IPS-18c (cell line): Measurements from ENCODE around the gene PDE6A.

ENCODE experiments used
- H3K4me3 ChIP-seq: 2 replicates; pipeline ENCODE4 v1.7.0; 2013; ENCODE audit warnings: low read depth, mild to moderate bottlenecking, low read length, moderate library complexity; ENCODE audit not compliant: insufficient read depth
- H3K9me3 ChIP-seq: one replicate; pipeline ENCODE4 v1.6.1; 2013; ENCODE audit warnings: mild to moderate bottlenecking, low read length, moderate library complexity; ENCODE audit not compliant: control insufficient read depth, insufficient read depth

The PDE6A gene

DNA sequence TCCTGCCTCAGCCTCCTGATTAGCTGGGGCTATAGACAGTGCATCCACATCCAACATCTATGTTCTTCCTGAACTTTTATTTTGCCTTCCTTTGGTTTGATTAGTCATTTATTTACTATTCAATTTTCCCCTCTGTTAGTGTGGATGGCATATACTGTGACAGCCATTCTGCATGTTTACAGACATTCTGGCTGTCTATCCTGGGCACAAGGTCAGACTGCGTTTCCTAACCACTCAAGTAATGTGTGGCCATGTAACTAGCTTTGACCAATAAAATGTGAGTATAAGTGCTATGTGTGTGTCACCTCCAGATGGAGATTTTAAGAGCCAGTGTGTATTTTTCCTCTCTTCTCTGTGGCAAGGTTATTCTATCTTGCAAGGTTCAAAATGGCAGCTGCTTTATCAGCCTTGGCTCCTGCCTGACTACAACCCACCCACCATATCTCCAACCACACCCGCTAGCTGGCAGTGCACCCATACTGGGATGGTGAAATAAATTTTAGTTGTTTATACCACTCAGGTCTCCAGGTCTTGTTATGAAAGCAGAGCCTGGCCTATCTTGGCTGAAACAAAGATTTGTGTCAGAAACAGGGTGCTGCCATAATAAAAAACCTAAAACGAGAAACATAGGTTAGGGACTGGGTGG is 32.2 kb downstream of the PDE6A start:
- Histone ChIP-seq H3K9me3 (no peaks in the 10 kb centered on the region), H3K4me3 (no peak overlapping the region)

DNA sequence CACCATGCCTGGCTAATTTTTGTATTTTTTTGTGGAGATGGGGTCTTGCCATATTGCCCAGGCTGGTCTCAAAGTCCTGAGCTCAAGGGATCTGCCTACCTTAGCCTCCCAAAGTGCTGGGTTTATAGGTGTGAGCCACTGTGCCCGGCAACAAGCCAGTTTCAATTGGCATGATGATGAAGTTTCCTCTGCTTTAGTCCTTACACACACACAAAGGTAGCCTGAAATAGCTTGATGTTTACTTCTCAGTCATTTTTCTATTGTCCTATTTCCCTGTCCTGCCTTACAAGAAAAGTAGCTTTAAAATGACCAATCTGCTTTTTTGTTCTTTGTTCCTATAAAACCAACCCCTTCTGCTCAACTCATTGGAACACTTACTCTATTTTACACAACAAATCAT is 33.6 kb downstream of the PDE6A start:
- Histone ChIP-seq H3K4me3 (no peak overlapping the region), H3K9me3 (no peaks in the 10 kb centered on the region)

- Histone ChIP-seq H3K4me3 (no peak overlapping the region), H3K9me3 (peaks cover 2% of the 10 kb centered on the region)
Observed at GRCh38 chr5:149907828-149908227, 36.8 kb downstream of the PDE6A start.

DNA sequence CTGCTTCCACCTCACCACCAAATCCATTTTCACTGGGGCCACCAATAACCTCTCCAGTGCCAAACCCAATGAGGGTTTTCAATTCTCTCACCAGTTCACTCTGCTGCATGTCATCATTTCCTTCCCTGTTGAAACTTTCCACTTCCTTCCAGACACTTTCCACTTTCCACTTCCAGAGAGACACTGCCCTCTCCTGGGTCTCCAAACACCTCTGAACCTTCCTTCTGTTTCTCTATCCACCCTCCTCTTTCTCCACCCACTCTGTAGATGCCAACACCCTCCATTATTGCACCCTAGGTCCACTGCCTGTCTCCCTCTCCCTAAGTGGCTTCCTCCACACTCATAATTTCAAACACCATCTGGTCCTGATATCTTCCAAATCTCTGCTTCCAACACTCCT is 39.6 kb downstream of the PDE6A start:
- peaks cover 2% of the 10 kb centered on the region for H3K9me3 ChIP-seq
- H3K4me3 ChIP-seq, result no peak overlapping the region

- Histone ChIP-seq H3K9me3 (peaks cover 2% of the 10 kb centered on the region), H3K4me3 (no peak overlapping the region)
Observed at GRCh38 chr5:149904293-149904886, 40.2 kb downstream of the PDE6A start.

DNA sequence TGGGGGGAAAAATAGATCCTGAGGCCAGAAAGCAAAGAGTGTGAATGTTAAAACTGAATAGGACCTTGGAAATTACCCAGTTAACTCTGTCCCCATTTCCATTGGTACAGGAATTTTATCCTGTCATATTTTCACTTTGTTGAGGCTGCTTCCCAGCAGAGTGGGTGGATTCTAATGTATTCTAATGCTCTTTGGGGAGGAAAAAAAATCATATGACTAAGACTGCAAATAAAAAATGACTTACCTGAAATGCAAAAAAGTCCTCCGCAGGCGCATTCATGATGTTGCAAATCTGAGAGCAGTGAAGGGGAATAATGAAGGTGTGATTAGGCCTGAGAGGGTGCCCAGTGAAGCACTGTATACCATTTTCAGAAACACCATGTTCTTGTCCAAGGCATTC is 41.2 kb downstream of the PDE6A start:
- Histone ChIP-seq H3K9me3 (peaks cover 2% of the 10 kb centered on the region), H3K4me3 (no peak overlapping the region)

- H3K9me3 ChIP-seq, result peaks cover 2% of the 10 kb centered on the region
- no peak overlapping the region for H3K4me3 ChIP-seq
Observed at GRCh38 chr5:149902177-149902576, 42.4 kb downstream of the PDE6A start.

DNA sequence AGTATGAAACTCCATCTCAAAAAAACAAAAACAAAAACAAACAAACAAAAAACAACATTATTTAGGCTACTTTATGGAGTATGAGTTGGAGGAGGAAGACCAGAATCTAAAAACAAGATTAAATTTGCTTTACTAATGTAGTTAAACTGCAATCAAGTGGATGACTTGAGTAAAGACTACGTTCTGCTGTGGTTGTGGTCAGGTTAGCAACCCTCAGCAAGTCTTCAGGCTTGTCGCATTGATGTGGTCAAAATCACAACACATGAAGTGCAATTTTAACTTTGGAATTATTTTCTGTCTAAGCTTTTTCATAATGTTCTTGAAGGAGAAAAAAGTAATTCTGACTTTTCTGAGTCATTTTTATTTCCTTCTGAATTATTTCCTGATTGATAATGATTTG is 43.1 kb downstream of the PDE6A start:
- H3K4me3 ChIP-seq, result no peak overlapping the region
- peaks cover 2% of the 10 kb centered on the region for H3K9me3 ChIP-seq

DNA sequence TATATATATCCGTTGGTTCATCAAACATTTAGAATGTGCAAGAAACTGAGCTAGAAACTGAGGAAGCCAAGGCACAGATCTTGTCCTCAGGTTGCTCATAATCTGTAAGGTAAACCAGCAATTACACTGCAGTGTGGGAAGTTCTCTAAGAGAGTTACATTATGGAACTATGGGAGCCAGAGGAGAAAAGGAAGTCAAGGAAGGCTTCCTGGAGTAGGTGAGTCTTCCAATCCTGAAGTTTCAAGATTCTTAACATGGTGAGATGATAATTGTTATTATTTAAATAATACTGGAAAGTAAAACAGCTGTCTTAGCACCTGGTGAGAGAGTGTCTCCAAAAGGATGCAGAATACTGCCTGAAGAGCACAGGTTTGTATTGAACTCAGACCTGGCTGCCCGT is 44.2 kb downstream of the PDE6A start:
- H3K9me3 ChIP-seq, result peaks cover 2% of the 10 kb centered on the region

DNA sequence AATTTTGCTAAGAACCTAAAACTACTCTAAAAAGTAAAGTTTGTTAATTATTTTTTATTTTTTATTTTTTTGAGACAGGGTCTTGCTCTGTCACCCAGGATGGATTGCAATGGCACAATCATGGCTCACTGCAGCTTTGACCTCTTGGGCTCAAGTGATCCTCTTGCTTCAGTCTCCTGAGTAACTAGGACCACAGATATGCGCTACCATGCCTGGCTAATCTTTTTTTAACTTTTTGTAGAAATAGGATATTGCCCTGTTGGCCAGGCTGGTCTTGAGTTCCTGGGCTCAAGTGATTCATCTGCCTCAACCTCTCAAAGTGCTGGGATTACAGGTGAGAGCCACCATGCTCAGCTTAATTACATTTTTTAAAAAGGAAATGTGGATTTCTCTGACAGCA is 45.8 kb downstream of the PDE6A start:
- H3K9me3 ChIP-seq, result no peaks in the 10 kb centered on the region

More for the DNA sequence above, 44.2 kb downstream of the PDE6A start:
- no peak overlapping the region for H3K4me3 ChIP-seq

GRCh38 chr5:149895416-149896345 is 48.9 kb downstream of the PDE6A start:
- Histone ChIP-seq H3K9me3 (no peaks in the 10 kb centered on the region), H3K4me3 (no peak overlapping the region)

More for the DNA sequence above, 45.8 kb downstream of the PDE6A start:
- no peak overlapping the region for H3K4me3 ChIP-seq

DNA sequence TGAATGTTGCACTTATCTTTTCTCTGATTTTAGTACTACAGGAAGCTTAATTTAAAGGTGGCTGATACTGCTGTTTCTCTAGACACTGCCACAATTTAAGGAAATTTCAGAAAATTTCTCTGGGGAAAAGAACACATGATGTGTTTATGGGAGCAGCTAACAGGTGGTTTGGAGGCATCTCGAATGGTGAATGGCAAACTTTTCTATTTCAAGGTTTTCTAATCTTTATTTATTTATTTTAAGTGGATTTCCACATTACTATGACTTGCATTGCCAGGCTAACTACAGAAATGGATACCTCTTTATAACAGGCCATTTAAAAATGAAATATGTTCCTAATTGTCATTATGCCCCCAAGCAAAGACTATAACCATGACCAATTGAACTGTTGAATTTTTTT is 50.4 kb downstream of the PDE6A start:
- H3K4me3 ChIP-seq, result no peak overlapping the region
- H3K9me3 ChIP-seq, result peaks cover 2% of the 10 kb centered on the region

DNA sequence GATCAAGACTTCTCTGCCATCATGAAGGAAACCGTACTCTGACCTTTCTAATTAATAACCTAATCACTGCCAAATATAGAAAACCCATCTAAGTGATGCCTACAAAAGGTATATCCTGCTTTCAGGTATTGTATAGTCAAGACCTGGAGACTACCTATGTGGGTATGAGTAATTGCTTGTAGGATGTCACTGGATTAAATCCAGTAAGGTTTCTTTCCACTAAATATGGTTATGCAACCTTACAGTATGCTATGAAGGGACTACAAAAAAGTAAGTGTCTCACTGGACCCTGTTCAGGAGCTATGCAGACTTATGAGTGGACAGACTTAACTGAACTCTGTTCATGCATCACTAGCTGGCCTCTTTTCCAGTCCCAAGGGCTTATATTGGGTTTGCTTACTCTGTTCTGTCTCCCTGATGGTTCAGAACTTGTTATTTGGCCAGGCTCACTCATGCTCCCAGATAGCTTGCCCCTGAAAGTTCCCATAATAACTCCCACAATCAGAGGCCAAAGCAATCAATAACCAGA is 51.1 kb downstream of the PDE6A start:
- H3K4me3 ChIP-seq, result no peak overlapping the region

GRCh38 chr5:149892594-149892993 is 52.0 kb downstream of the PDE6A start:
- peaks cover 2% of the 10 kb centered on the region for H3K9me3 ChIP-seq
- H3K4me3 ChIP-seq, result no peak overlapping the region

More for the DNA sequence above, 51.1 kb downstream of the PDE6A start:
- H3K9me3 ChIP-seq, result peaks cover 2% of the 10 kb centered on the region

GRCh38 chr5:149888280-149888679 is 56.3 kb downstream of the PDE6A start:
- H3K4me3 ChIP-seq, result no peak overlapping the region
- peaks cover 2% of the 10 kb centered on the region for H3K9me3 ChIP-seq

- Histone ChIP-seq H3K4me3 (no peak overlapping the region), H3K9me3 (peaks cover 2% of the 10 kb centered on the region)
Observed at GRCh38 chr5:149887622-149888183, 56.9 kb downstream of the PDE6A start.

DNA sequence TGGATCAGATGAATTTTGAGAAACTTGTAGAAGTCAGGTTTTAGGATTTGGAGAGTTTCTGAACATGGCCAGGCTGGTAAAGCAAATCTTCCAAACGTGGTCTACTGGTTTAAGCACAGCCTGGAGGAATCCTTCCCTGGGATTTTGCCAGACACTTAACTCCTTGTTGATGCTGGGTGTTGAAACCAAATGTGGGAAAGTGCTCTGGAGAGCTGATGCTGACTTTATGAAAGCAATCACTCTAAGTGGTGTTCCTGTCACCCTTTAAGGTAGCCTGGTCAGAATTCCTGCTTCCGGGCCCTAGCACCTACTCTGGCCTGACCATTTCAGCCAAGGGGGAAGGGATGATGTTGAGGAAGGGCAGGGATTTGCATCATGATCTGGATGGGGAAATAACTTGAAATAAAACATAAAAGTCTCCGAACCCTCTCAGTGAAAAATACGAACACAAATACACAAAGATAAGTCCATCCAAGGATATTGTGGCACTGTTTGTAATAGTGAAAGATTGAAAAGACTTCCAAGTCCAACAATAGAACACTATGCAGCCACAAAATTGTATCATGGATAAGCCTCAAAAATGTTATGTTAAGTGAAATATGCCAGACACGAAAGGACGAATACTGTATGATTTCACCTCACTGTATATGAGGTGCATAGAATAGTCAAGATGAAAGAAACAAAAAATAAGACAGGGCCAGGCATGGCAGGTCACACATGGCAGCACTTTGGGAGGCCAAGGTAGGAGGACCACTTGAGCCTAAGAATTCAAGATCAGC is 57.7 kb downstream of the PDE6A start:
- H3K9me3 ChIP-seq, result peaks cover 2% of the 10 kb centered on the region
- no peak overlapping the region for H3K4me3 ChIP-seq
